ENCODE results near the gene CENPT. TPM values are rescaled to one million over a fixed set of nuclear protein-coding genes. Genes with fewer than 3 reads are reported as not detected.
A peak's percentile ranks its signal among the peaks of the same experiment; 100 is the strongest.

Gene CENPT, protein sequence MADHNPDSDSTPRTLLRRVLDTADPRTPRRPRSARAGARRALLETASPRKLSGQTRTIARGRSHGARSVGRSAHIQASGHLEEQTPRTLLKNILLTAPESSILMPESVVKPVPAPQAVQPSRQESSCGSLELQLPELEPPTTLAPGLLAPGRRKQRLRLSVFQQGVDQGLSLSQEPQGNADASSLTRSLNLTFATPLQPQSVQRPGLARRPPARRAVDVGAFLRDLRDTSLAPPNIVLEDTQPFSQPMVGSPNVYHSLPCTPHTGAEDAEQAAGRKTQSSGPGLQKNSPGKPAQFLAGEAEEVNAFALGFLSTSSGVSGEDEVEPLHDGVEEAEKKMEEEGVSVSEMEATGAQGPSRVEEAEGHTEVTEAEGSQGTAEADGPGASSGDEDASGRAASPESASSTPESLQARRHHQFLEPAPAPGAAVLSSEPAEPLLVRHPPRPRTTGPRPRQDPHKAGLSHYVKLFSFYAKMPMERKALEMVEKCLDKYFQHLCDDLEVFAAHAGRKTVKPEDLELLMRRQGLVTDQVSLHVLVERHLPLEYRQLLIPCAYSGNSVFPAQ
- total RNA-seq: 78.2 and 83.5 TPM in 2 replicates
- long read RNA-seq, partial matches to known transcripts: 2 of 4 reads
- long read RNA-seq, other reads (novel, unspliced or antisense): 2 of 4 reads

DNA sequence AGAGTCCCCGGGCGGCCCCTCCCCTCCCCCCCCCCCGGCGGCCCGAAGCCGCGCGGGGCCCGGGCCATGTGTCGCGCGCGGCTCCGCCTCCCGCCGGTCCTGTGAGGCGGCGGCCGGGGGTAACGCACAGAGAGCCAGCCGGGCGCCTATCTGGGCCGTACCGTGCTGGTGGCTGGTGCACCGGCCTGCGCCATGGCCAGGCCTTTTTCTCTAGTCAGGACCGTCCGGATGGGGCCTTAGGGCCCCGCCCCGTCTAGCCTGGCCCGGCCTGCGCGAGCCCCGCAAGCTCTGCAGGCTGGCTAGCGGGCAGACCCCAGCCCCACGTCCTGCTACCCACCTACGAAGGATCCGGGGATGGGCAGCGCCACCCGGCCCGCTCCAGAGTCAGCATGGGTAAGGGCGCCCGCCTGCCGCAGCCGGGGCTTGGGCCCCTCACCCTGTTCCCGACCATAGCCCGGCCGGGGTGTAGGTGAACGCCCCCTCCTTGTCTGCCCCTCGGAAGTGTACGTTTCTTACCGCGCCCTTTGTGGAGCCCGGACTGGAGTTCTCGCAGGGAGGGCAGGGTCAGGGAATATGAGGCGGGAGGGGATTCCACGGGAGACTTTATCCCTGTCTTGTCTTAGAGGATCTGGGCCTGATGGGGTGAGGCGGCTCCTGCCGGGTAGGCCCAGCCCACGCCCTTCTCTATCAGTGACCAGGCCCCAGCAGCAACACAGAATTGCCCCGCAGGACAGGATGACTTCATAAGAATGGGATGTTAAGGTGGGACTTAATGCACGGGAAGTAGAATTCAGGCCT, at the start of gene CENPT:
Gene CENPT, minus strand, starts transcription at position 630 of the 798 bp plus-strand sequence. CDS start 13,834 bp downstream, outside the sequence.
- TF ChIP-seq, protein P1, sequence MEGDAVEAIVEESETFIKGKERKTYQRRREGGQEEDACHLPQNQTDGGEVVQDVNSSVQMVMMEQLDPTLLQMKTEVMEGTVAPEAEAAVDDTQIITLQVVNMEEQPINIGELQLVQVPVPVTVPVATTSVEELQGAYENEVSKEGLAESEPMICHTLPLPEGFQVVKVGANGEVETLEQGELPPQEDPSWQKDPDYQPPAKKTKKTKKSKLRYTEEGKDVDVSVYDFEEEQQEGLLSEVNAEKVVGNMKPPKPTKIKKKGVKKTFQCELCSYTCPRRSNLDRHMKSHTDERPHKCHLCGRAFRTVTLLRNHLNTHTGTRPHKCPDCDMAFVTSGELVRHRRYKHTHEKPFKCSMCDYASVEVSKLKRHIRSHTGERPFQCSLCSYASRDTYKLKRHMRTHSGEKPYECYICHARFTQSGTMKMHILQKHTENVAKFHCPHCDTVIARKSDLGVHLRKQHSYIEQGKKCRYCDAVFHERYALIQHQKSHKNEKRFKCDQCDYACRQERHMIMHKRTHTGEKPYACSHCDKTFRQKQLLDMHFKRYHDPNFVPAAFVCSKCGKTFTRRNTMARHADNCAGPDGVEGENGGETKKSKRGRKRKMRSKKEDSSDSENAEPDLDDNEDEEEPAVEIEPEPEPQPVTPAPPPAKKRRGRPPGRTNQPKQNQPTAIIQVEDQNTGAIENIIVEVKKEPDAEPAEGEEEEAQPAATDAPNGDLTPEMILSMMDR (conservative IDR thresholded peaks at IDR 0.05): no peak
- H3K4me3 Mint-ChIP-seq: peak within 1 kb of the TSS; percentile 98
- H3K27me3 Mint-ChIP-seq (ENCODE audit: low read depth): no peaks in the 10 kb centered on the region
- no peaks in the 10 kb centered on the region for H3K36me3 Mint-ChIP-seq (ENCODE audit: low read depth)
- peaks cover 46% of the 10 kb centered on the region for H3K4me1 Mint-ChIP-seq
- no peaks in the 10 kb centered on the region for H3K9me3 Mint-ChIP-seq
- peak within 1 kb of the TSS; percentile 97 for H3K27ac Mint-ChIP-seq (ENCODE audit: unreplicated experiment)
- DNase-seq (ENCODE audit: low read depth, low spot score): no peak

DNA sequence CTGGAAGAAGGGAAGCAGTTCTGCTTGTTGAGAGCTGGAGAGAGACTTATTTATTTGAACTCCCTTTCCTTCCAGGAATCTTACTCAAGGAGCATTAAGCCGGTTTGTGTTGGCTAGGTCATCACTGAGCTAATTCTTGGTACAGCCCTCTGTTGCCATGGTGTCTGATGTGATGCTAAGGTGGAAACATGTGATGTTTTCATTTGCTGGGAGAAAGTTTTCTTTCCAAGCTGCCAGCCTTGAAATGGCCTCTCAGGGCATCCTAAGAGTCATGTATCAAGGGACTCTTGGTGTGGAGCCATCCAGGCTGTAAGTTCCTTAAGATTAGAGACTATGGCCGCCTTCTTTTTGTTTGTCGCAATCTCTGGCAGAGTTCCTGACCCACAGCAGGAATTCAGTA, 49.7 kb upstream of the CENPT start:
- peaks cover 32% of the 10 kb centered on the region for H3K4me1 Mint-ChIP-seq
- peak overlapping the region; percentile 31 for H3K4me3 Mint-ChIP-seq
- H3K9me3 Mint-ChIP-seq: no peaks in the 10 kb centered on the region
- no peaks in the 10 kb centered on the region for H3K27me3 Mint-ChIP-seq (ENCODE audit: low read depth)
- TF ChIP-seq, protein P1 (conservative IDR thresholded peaks at IDR 0.05): no peak
- DNase-seq (ENCODE audit: low read depth, low spot score): no peak
- H3K36me3 Mint-ChIP-seq (ENCODE audit: low read depth): no peaks in the 10 kb centered on the region
- H3K27ac Mint-ChIP-seq (ENCODE audit: unreplicated experiment): no peak overlapping the region

DNA sequence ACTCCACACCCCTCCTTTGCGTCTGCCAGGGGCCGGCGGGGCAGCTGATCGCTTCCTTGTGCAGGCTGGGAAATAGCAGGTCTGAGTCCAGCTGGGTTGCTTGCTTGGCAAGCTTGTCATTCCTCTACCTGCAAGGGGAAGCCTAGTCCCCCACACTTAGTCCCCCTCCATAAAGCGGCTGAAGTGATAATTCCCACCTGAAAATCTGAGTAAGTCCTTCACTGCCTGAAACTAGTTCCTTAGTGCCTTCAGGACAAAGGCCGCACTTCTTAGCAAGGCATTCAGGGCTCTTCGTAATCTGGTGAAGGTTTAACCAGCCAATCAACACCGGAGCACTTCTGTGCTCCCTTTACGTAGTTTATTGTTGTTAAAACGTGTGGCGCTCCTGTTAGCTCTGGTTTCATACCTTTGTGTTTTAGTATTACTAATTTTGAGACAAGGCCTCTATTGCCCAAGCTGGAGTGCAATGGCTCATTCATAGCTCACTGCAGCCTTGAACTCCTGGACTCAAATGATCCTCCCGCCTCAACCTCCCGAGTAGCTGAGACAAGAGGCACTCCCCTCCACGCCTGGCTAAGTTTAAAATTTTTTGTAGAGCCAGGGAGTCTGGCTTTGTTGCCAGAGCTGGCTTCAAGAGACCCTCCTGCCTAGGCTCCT, 46.4 kb upstream of the CENPT start:
- H3K9me3 Mint-ChIP-seq: no peaks in the 10 kb centered on the region
- H3K27me3 Mint-ChIP-seq (ENCODE audit: low read depth): no peaks in the 10 kb centered on the region
- TF ChIP-seq, protein P1 (conservative IDR thresholded peaks at IDR 0.05): no peak
- DNase-seq (ENCODE audit: low read depth, low spot score): no peak
- H3K4me1 Mint-ChIP-seq: peaks cover 33% of the 10 kb centered on the region
- H3K36me3 Mint-ChIP-seq (ENCODE audit: low read depth): no peaks in the 10 kb centered on the region
- H3K27ac Mint-ChIP-seq (ENCODE audit: unreplicated experiment): peak overlapping the region; percentile 99
- peak overlapping the region; percentile 96 for H3K4me3 Mint-ChIP-seq

DNA sequence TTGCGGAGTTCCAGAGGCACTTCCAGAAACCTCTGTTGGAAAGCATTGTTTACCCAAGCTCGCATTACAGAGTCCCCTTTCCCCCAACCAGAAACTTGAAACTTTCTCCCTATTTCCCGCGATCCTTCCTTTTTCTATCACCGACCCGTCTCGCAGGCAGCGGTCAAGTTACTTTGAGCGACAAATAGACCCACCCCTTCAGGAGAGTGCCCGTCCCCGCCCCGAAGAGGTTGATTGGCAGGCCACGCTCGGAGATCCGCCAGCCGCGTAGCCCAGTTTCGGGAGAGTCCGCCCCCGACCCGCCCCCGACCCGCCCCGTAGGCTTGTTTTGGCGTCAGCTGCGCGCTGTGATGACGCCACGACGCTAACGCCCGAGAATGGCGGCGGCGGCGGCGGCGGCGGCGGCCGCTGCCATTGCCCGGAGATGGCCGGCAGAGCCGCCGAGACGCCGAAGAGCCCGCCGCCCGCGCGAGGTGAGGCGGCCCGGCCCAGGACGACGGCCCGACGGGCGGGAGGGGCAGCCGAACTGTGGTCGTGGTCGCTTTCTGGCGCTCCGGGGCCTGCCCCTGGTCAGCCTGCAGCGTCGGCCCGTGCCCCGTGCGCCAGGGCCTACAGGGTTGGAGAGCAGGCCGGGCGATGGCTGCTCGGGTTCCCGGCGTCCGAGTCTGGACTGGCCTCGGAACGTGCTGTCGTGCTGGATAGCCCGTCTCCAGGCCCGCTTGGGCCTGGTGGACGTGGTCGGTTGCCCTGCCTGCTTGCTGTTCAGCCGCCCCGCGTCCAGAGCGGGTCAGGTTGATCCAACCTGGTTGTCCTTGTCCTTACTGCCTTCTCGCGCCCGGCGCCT, 45.6 kb upstream of the CENPT start, which contains the start of gene PSKH1:
Gene PSKH1, plus strand, starts transcription at position 356 of the 844 bp plus-strand sequence. CDS start 15,496 bp downstream, outside the sequence.
- H3K27me3 Mint-ChIP-seq (ENCODE audit: low read depth): no peaks in the 10 kb centered on the region
- H3K4me3 Mint-ChIP-seq: peak within 1 kb of the TSS; percentile 96
- H3K9me3 Mint-ChIP-seq: no peaks in the 10 kb centered on the region
- DNase-seq (ENCODE audit: low read depth, low spot score): peak; percentile 86
- no peaks in the 10 kb centered on the region for H3K36me3 Mint-ChIP-seq (ENCODE audit: low read depth)
- TF ChIP-seq, protein P1 (conservative IDR thresholded peaks at IDR 0.05): no peak
- H3K27ac Mint-ChIP-seq (ENCODE audit: unreplicated experiment): peak within 1 kb of the TSS; percentile 99
- H3K4me1 Mint-ChIP-seq: peaks cover 33% of the 10 kb centered on the region

Measured in neural crest cell (in vitro differentiated cells).